A549 (cell line): ENCODE data around the gene LYPLA2.
A peak's percentile ranks its signal among the peaks of the same experiment; 100 is the strongest.

Experiments used
- CBX8 ChIP-seq: fragments of 200-600 bp; sonication (generic); IDR thresholded peaks from 2 replicates; pipeline ENCODE4 v1.6.1; 2016
- CHD2 ChIP-seq: fragments of 150-350 bp; IDR thresholded peaks from 2 replicates; pipeline ENCODE4 v1.6.1; 2014; ENCODE audit warnings: low read length; ENCODE audit not compliant: partially characterized antibody
- CHD4 ChIP-seq: fragments of 200-600 bp; sonication (generic); IDR thresholded peaks from 2 replicates; pipeline ENCODE4 v1.6.1; 2016; ENCODE audit warnings: antibody characterized with exemption, mild to moderate bottlenecking, borderline replicate concordance
- JUNB ChIP-seq: fragments of >200 bp; sonication (Bioruptor Twin); formaldehyde crosslinking; IDR thresholded peaks from 2 replicates; pipeline ENCODE4 v1.6.1; 2016
- KDM5A ChIP-seq: fragments of 200-600 bp; sonication (generic); IDR thresholded peaks from 2 replicates; pipeline ENCODE4 v1.6.1; 2016; ENCODE audit warnings: antibody characterized with exemption, mild to moderate bottlenecking
- MAX ChIP-seq: IDR thresholded peaks from 2 replicates; pipeline ENCODE4 v1.6.1; 2012
- MYC ChIP-seq: IDR thresholded peaks from 2 replicates; pipeline ENCODE4 v1.6.1; 2012; ENCODE audit warnings: mild to moderate bottlenecking, inconsistent platforms, low read length, improper control_type of control experiment, borderline replicate concordance
- POLR2A ChIP-seq: IDR thresholded peaks from 2 replicates; pipeline ENCODE4 v1.6.1; 2012; ENCODE audit warnings: mild to moderate bottlenecking, low read length
- RFX5 ChIP-seq: fragments of 450-650 bp; IDR thresholded peaks from 2 replicates; pipeline ENCODE4 v1.7.1; 2014; ENCODE audit warnings: antibody characterized with exemption, mild to moderate bottlenecking, moderate library complexity
- ZNF302 ChIP-seq: fragments of 250-450 bp; sonication (Bioruptor Pico); IDR thresholded peaks from 2 replicates; pipeline ENCODE4 v1.9.0; 2021; ENCODE audit warnings: inconsistent platforms, mild to moderate bottlenecking, moderate library complexity
- TF ChIP-seq, protein P1 (sequence below): fragments of >200 bp; sonication (Bioruptor Twin); formaldehyde crosslinking; IDR thresholded peaks from 3 replicates; pipeline ENCODE4 v1.5.1; 2016
- TF ChIP-seq, protein P2 (sequence below): fragments of 450-650 bp; IDR thresholded peaks from 2 replicates; pipeline ENCODE4 v1.6.1; 2014; ENCODE audit warnings: antibody characterized with exemption

GRCh38 chr1:23743287-23744152, 47.4 kb upstream of the LYPLA2 start, which contains the start of gene ELOA:
- TF ChIP-seq, protein P1, sequence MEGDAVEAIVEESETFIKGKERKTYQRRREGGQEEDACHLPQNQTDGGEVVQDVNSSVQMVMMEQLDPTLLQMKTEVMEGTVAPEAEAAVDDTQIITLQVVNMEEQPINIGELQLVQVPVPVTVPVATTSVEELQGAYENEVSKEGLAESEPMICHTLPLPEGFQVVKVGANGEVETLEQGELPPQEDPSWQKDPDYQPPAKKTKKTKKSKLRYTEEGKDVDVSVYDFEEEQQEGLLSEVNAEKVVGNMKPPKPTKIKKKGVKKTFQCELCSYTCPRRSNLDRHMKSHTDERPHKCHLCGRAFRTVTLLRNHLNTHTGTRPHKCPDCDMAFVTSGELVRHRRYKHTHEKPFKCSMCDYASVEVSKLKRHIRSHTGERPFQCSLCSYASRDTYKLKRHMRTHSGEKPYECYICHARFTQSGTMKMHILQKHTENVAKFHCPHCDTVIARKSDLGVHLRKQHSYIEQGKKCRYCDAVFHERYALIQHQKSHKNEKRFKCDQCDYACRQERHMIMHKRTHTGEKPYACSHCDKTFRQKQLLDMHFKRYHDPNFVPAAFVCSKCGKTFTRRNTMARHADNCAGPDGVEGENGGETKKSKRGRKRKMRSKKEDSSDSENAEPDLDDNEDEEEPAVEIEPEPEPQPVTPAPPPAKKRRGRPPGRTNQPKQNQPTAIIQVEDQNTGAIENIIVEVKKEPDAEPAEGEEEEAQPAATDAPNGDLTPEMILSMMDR: no peak
- TF ChIP-seq KDM5A: peak; percentile 84
- TF ChIP-seq MYC: no peak
- TF ChIP-seq CHD2: no peak
- TF ChIP-seq RFX5: no peak
- no peak for TF ChIP-seq CBX8
- peak; percentile 66 for TF ChIP-seq POLR2A
- TF ChIP-seq ZNF302: no peak
- TF ChIP-seq MAX: peak; percentile 25; the same call in 1 of the 2 replicates
- no peak for TF ChIP-seq CHD4
- TF ChIP-seq JUNB: no peak
- TF ChIP-seq, protein P2, sequence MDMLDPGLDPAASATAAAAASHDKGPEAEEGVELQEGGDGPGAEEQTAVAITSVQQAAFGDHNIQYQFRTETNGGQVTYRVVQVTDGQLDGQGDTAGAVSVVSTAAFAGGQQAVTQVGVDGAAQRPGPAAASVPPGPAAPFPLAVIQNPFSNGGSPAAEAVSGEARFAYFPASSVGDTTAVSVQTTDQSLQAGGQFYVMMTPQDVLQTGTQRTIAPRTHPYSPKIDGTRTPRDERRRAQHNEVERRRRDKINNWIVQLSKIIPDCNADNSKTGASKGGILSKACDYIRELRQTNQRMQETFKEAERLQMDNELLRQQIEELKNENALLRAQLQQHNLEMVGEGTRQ: no peak
